ENCODE data around the gene LEMD2.

DNA sequence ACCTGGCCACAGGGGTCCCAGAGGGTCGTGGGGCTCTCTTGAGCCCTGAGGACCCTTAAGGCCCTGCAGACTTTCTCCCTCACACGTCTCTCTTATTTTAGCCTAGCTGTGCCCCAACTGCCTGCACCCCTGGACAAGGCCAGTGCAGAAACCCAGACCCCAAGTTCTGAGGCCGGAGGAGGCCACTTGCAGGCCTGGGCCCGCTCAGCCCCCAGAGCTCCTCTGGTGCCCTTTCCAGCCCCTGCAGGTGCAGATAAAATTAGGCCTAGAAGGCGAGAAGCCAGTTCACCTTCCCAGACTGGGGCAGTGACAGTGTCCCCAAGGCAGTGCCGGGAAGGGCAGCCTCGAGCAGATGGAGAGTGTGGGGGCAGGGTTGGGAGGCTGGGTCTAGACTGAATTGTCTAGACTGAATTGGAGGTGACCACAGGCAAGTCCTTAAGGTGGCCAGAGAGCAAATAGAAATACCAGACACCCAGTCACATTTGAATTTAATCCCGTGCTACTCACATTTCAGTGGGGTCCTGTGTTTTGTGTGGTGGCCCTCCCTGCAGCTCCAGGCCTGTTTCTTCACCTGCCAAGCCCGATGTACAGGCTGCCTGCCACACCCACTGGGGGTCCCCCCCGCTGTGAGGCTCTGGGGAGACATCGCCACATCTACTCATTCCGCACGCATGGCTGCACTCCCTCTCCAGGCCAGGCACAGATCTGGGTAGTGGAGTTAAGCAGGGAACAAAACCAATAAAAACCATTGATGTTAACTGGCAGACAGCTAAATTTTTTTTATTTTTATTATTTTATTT, 33.7 kb downstream of the LEMD2 start:
- TF ChIP-seq, protein P1, sequence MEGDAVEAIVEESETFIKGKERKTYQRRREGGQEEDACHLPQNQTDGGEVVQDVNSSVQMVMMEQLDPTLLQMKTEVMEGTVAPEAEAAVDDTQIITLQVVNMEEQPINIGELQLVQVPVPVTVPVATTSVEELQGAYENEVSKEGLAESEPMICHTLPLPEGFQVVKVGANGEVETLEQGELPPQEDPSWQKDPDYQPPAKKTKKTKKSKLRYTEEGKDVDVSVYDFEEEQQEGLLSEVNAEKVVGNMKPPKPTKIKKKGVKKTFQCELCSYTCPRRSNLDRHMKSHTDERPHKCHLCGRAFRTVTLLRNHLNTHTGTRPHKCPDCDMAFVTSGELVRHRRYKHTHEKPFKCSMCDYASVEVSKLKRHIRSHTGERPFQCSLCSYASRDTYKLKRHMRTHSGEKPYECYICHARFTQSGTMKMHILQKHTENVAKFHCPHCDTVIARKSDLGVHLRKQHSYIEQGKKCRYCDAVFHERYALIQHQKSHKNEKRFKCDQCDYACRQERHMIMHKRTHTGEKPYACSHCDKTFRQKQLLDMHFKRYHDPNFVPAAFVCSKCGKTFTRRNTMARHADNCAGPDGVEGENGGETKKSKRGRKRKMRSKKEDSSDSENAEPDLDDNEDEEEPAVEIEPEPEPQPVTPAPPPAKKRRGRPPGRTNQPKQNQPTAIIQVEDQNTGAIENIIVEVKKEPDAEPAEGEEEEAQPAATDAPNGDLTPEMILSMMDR (IDR thresholded peaks at IDR 0.05; ENCODE audit: low read length), result no peak
- TF ChIP-seq EZH2 (IDR thresholded peaks at IDR 0.05; ENCODE audit: borderline replicate concordance, low read length), result no peak

Measured in OCI-LY1 (cell line).